ELR (cell line): ENCODE data around the gene GRK3.
"Not testable (repeated sequence)": the region's sequence is repeated elsewhere in the genome, so short reads cannot be mapped to it uniquely, and the experiment has no call there.

Source experiments
- DNase-seq: peaks from one replicate; pipeline ENCODE4 v3.0.0-alpha.2; 2015; ENCODE audit warnings: low read depth

GRK3 gene

GRCh38 chr22:25698978-25699377 lies 134.5 kb downstream of the GRK3 start:
- DNase-seq = no peak

GRCh38 chr22:25701056-25701780 lies 136.7 kb downstream of the GRK3 start:
- DNase-seq = no peak

- peak; percentile 47 for DNase-seq
Measured at GRCh38 chr22:25702040-25702439, 137.6 kb downstream of the GRK3 start.

- DNase-seq = no peak
Measured at GRCh38 chr22:25702571-25703167, 138.2 kb downstream of the GRK3 start.

GRCh38 chr22:25704701-25705100 lies 140.2 kb downstream of the GRK3 start:
- DNase-seq = no peak

GRCh38 chr22:25706197-25706596 lies 141.7 kb downstream of the GRK3 start:
- DNase-seq = no peak

- DNase-seq = not testable (repeated sequence)
Measured at GRCh38 chr22:25708430-25708829, 144.0 kb downstream of the GRK3 start.

GRCh38 chr22:25709758-25710157 lies 145.3 kb downstream of the GRK3 start:
- DNase-seq = no peak

GRCh38 chr22:25710501-25710900 lies 146.0 kb downstream of the GRK3 start:
- no peak for DNase-seq

GRCh38 chr22:25711491-25711890 lies 147.0 kb downstream of the GRK3 start:
- DNase-seq = no peak

GRCh38 chr22:25712661-25713400 lies 148.4 kb downstream of the GRK3 start:
- DNase-seq = no peak

GRCh38 chr22:25714070-25714469 lies 149.6 kb downstream of the GRK3 start:
- DNase-seq = no peak

- no peak for DNase-seq
Measured at GRCh38 chr22:25714739-25715138, 150.3 kb downstream of the GRK3 start.

- no peak for DNase-seq
Measured at GRCh38 chr22:25716637-25717036, 152.2 kb downstream of the GRK3 start.

- no peak for DNase-seq
Measured at GRCh38 chr22:25718135-25718840, 153.8 kb downstream of the GRK3 start.

- no peak for DNase-seq
Measured at GRCh38 chr22:25722223-25722622, 157.7 kb downstream of the GRK3 start.

- DNase-seq = no peak
Measured at GRCh38 chr22:25722626-25723025, 158.2 kb downstream of the GRK3 start.

GRCh38 chr22:25726241-25726640 lies 161.8 kb downstream of the GRK3 start:
- no peak for DNase-seq

- DNase-seq = no peak
Measured at GRCh38 chr22:25728071-25728470, 163.6 kb downstream of the GRK3 start.

- no peak for DNase-seq
Measured at GRCh38 chr22:25729016-25729995, 164.8 kb downstream of the GRK3 start.

GRCh38 chr22:25735650-25736049 lies 171.2 kb downstream of the GRK3 start:
- DNase-seq = no peak
